Aorta (tissue), 5 donors: ENCODE data around the gene NTRK3. TPM values are rescaled to one million over a fixed set of nuclear protein-coding genes. Genes with fewer than 3 reads are reported as not detected.

Experiments
- ATAC-seq: fragments of 200-7000 bp; cut with Tn5 transposase; one replicate; pipeline ENCODE4 v1.9.1; 2022; ENCODE audit warnings: moderate library complexity; ENCODE audit not compliant: low FRiP score
- DNase-seq, 2 donors: peaks; one replicate each; pipeline ENCODE4 v3.0.0-alpha.2; 2020
- H3K27ac ChIP-seq, 2 donors: one replicate each; pipeline ENCODE4 v1.5.1; 2013; ENCODE audit warnings: low read length in 2 of 2, mild to moderate bottlenecking in 2 of 2, moderate library complexity in 2 of 2, control low read depth in 1 of 2, inconsistent platforms in 1 of 2, low read depth in 1 of 2
- H3K27me3 ChIP-seq, 2 donors: one replicate each; pipeline ENCODE4 v1.6.1; 2013; ENCODE audit warnings: control low read depth in 1 of 2, low read length in 1 of 2, mild to moderate bottlenecking in 1 of 2, moderate library complexity in 1 of 2; ENCODE audit not compliant: insufficient read depth in 2 of 2, control insufficient read depth in 1 of 2
- H3K36me3 ChIP-seq, 2 donors: one replicate each; pipeline ENCODE4 v1.6.1; 2013; ENCODE audit warnings: control low read depth in 1 of 2, low read length in 1 of 2, mild to moderate bottlenecking in 1 of 2; ENCODE audit not compliant: insufficient read depth in 2 of 2, control insufficient read depth in 1 of 2
- H3K4me1 ChIP-seq, 2 donors: one replicate each; pipeline ENCODE4 v1.6.1; 2013; ENCODE audit warnings: low read length in 2 of 2, control low read depth in 1 of 2, mild to moderate bottlenecking in 1 of 2, moderate library complexity in 1 of 2; ENCODE audit not compliant: insufficient read depth in 2 of 2, control insufficient read depth in 1 of 2
- H3K4me3 ChIP-seq, 2 donors: one replicate each; pipeline ENCODE4 v1.5.1; 2013; ENCODE audit warnings: low read length in 2 of 2, control low read depth in 1 of 2, mild to moderate bottlenecking in 1 of 2
- H3K9me3 ChIP-seq: one replicate; pipeline ENCODE4 v1.6.1; 2013; ENCODE audit warnings: mild to moderate bottlenecking, low read length; ENCODE audit not compliant: control insufficient read depth
- WGBS, 2 donors: extraction: QIAGEN DNeasy Blood & Tissue Kit; methylation state at CpG; one replicate each; pipeline ENCODE4 v1.1.7; 2013; 5-methylcytosine and 5-hydroxymethylcytosine counted together
- intact Hi-C, 2 donors: fragments of 100-400 bp; cut with DNase I; formaldehyde crosslinking; loops; one replicate each; pipeline versions ENCODE4 v1.14.2 to v1.15.0; 2022
- polyA plus RNA-seq, 2 donors: library from polyadenylated mRNA; stranded (reverse); fragments of 200-250 nt; gene quantifications; one replicate each; pipeline ENCODE4 v1.2.3, GENCODE V29; 2013
- total RNA-seq, 2 donors: library from RNA; stranded (reverse); fragmentation: NEBNext Ultra II Directional; extraction: Animal tissue kit (Norgen Biotek cat#: 25700); gene quantifications; one replicate each; pipeline ENCODE4 v1.2.1, GENCODE V29; 2021
- donor health status: healthy with polysubstance abuse.
- donor health status: Bipolar disorder and iron deficiency.
- donor health status: DM: no; HTN: no; CAD: no.
- donor health status: DM: no; HTN: no; CAD: no.
- donor health status: DM: yes; HTN: yes; CAD: no.

NTRK3 gene
- total and polyA plus RNA-seq, 4 donors: 8.9 to 84.0 (median 79.6) TPM

GRCh38 chr15:88012688-88013087 lies 243.9 kb downstream of the NTRK3 start:
- no peak overlapping the region for H3K27ac ChIP-seq
- intact Hi-C loops: no loop called here
- DNase-seq (no peak), ATAC-seq (no peak)
- no peaks in the 10 kb centered on the region for H3K27me3 ChIP-seq
- peaks cover 0 to 2% of the 10 kb centered on the region in 2 donors for H3K36me3 ChIP-seq
- H3K4me3 ChIP-seq: no peak overlapping the region
- no peaks in the 10 kb centered on the region for H3K9me3 ChIP-seq
- peaks cover 3 to 4% of the 10 kb centered on the region in 2 donors for H3K4me1 ChIP-seq
- 92 to 93% methylated on average over 7 of the region's 7 CpGs for WGBS, 2 donors

GRCh38 chr15:88012233-88012632 lies 244.3 kb downstream of the NTRK3 start:
- no peaks in the 10 kb centered on the region for H3K9me3 ChIP-seq
- H3K36me3 ChIP-seq: peaks cover 0 to 2% of the 10 kb centered on the region in 2 donors
- H3K27me3 ChIP-seq: no peaks in the 10 kb centered on the region
- WGBS, 2 donors: 13 to 23% methylated on average over 4 of the region's 4 CpGs
- ATAC-seq (no peak), DNase-seq (peak in 1 of 2 donors; percentile 53)
- H3K4me1 ChIP-seq: peaks cover 3 to 4% of the 10 kb centered on the region in 2 donors
- no peak overlapping the region for H3K27ac ChIP-seq
- no peak overlapping the region for H3K4me3 ChIP-seq
- intact Hi-C loops: no loop called here

GRCh38 chr15:88011533-88011932 lies 245.0 kb downstream of the NTRK3 start:
- DNase-seq (no peak), ATAC-seq (no peak)
- H3K4me1 ChIP-seq: peaks cover 3 to 4% of the 10 kb centered on the region in 2 donors
- H3K27me3 ChIP-seq: no peaks in the 10 kb centered on the region
- H3K4me3 ChIP-seq: no peak overlapping the region
- H3K36me3 ChIP-seq: peaks cover 0 to 2% of the 10 kb centered on the region in 2 donors
- no peak overlapping the region for H3K27ac ChIP-seq
- no peaks in the 10 kb centered on the region for H3K9me3 ChIP-seq
- intact Hi-C loops: loop anchor here in 1 of 2 donors (2.0 kb wide), 1 partner anchor 29 kb away; no protein-coding TSS in a partner anchor
- 97% methylated on average over 4 of the region's 4 CpGs for WGBS, 2 donors

GRCh38 chr15:88006146-88006545 lies 250.4 kb downstream of the NTRK3 start:
- no peak for ATAC-seq
- WGBS, 2 donors: 39 to 56% methylated on average over 3 of the region's 3 CpGs
- intact Hi-C loops: no loop called here

GRCh38 chr15:88004399-88004798 lies 252.1 kb downstream of the NTRK3 start:
- intact Hi-C loops: no loop called here

More at GRCh38 chr15:88006146-88006545, 250.4 kb downstream of the NTRK3 start:
- DNase-seq: no peak
- Histone ChIP-seq H3K9me3 (no peaks in the 10 kb centered on the region), H3K4me1 (peaks cover 4 to 12% of the 10 kb centered on the region in 2 donors), H3K4me3 (no peak overlapping the region), H3K27me3 (no peaks in the 10 kb centered on the region), H3K36me3 (peaks cover 0 to 2% of the 10 kb centered on the region in 2 donors), H3K27ac (no peak overlapping the region)

GRCh38 chr15:88003541-88004327 lies 252.8 kb downstream of the NTRK3 start:
- no peak for DNase-seq
- intact Hi-C loops: no loop called here

More at GRCh38 chr15:88004399-88004798, 252.1 kb downstream of the NTRK3 start:
- Histone ChIP-seq H3K27me3 (no peaks in the 10 kb centered on the region), H3K36me3 (no peaks in the 10 kb centered on the region), H3K27ac (peak overlapping the region in 1 of 2 donors; percentile 51), H3K9me3 (no peaks in the 10 kb centered on the region), H3K4me1 (peaks cover 4 to 12% of the 10 kb centered on the region in 2 donors), H3K4me3 (no peak overlapping the region)
- no peak for DNase-seq
- ATAC-seq: no peak
- 3 to 9% methylated on average over 1 of the region's 1 CpG for WGBS, 2 donors

GRCh38 chr15:88002706-88003105 lies 253.8 kb downstream of the NTRK3 start:
- H3K4me1 ChIP-seq: peaks cover 4 to 12% of the 10 kb centered on the region in 2 donors
- no peak overlapping the region for H3K27ac ChIP-seq
- no peaks in the 10 kb centered on the region for H3K9me3 ChIP-seq
- no peak for ATAC-seq
- no peak for DNase-seq
- intact Hi-C loops: no loop called here
- no peak overlapping the region for H3K4me3 ChIP-seq
- no peaks in the 10 kb centered on the region for H3K27me3 ChIP-seq
- WGBS, 2 donors: 66 to 72% methylated on average over 4 of the region's 4 CpGs
- no peaks in the 10 kb centered on the region for H3K36me3 ChIP-seq

More at GRCh38 chr15:88003541-88004327, 252.8 kb downstream of the NTRK3 start:
- Histone ChIP-seq H3K9me3 (no peaks in the 10 kb centered on the region), H3K27me3 (no peaks in the 10 kb centered on the region), H3K36me3 (no peaks in the 10 kb centered on the region), H3K4me1 (peaks cover 4 to 12% of the 10 kb centered on the region in 2 donors), H3K27ac (peak overlapping the region in 1 of 2 donors; percentile 78), H3K4me3 (no peak overlapping the region)
- WGBS, 2 donors: 95% methylated on average over 2 of the region's 2 CpGs
- ATAC-seq: no peak

- intact Hi-C loops: no loop called here
- Histone ChIP-seq H3K27me3 (no peaks in the 10 kb centered on the region), H3K27ac (no peak overlapping the region), H3K4me1 (peaks cover 4 to 5% of the 10 kb centered on the region in 2 donors), H3K36me3 (no peaks in the 10 kb centered on the region), H3K9me3 (no peaks in the 10 kb centered on the region), H3K4me3 (no peak overlapping the region)
- no peak for DNase-seq
- ATAC-seq: no peak
Measured at GRCh38 chr15:87998630-87999029, 257.9 kb downstream of the NTRK3 start.

- Histone ChIP-seq H3K36me3 (no peaks in the 10 kb centered on the region), H3K9me3 (no peaks in the 10 kb centered on the region), H3K27me3 (no peaks in the 10 kb centered on the region), H3K4me3 (no peak overlapping the region), H3K27ac (no peak overlapping the region), H3K4me1 (peaks cover 0 to 3% of the 10 kb centered on the region in 2 donors)
- DNase-seq (no peak), ATAC-seq (no peak)
- intact Hi-C loops: no loop called here
- 91 to 92% methylated on average over 2 of the region's 2 CpGs for WGBS, 2 donors
Measured at GRCh38 chr15:87986776-87987175, 269.8 kb downstream of the NTRK3 start.
